Pancreas (tissue), 10 donors: ENCODE results near the gene LMF2. TPM values are rescaled to one million over a fixed set of nuclear protein-coding genes. Genes with fewer than 3 reads are reported as not detected.

Experiments used
- ATAC-seq, 4 donors: fragments of 200-7000 bp; cut with Tn5 transposase; one replicate each; pipeline versions ENCODE4 v1.8.0 to v1.9.1; 2020; ENCODE audit warnings: mild to moderate bottlenecking in 4 of 4, moderate library complexity in 4 of 4
- DNase-seq, 6 donors: peaks; one replicate each; pipeline ENCODE4 v3.0.0-alpha.2; 2020
- FAIRE-seq: peaks from 2 replicates; lab custom pipeline; 2012; peaks lifted over from hg19 to GRCh38; lab: Jason Lieb, UNC
- H3K27ac ChIP-seq, 4 donors: fragments of 200-600 bp; sonication (generic); 1 replicate in 3 of 4; 2 replicates in 1 of 4; pipeline versions ENCODE4 v1.5.0 to v1.8.0; 2020
- H3K27me3 ChIP-seq, 4 donors: fragments of 200-600 bp; one replicate each; pipeline ENCODE4 v1.8.0; 2021
- H3K36me3 ChIP-seq, 3 donors: fragments of 200-600 bp; sonication (generic) in 1 of 3; one replicate each; pipeline versions ENCODE4 v1.5.0 to v1.8.0; 2020 to 2021
- H3K4me1 ChIP-seq, 3 donors: fragments of 200-600 bp; one replicate each; pipeline ENCODE4 v1.8.0; 2021
- H3K4me3 ChIP-seq, 4 donors: fragments of 200-600 bp; sonication (generic) in 2 of 4; one replicate each; pipeline versions ENCODE4 v1.5.0 to v1.8.0; 2020 to 2021
- H3K9me3 ChIP-seq, 4 donors: fragments of 200-600 bp; one replicate each; pipeline ENCODE4 v1.8.0; 2021
- CTCF ChIP-seq, 4 donors: fragments of 200-600 bp; sonication (generic) in 3 of 4; IDR thresholded peaks; one replicate each; pipeline versions ENCODE4 v1.5.0 to v1.8.0; 2021; ENCODE audit warnings: antibody characterized with exemption in 4 of 4
- WGBS, 2 donors: extraction: QIAGEN DNeasy Blood & Tissue Kit; methylation state at CpG; one replicate each; pipeline ENCODE4 v1.1.7; 2013; 5-methylcytosine and 5-hydroxymethylcytosine counted together
- intact Hi-C, 3 donors: fragments of 100-400 bp; cut with DNase I; formaldehyde crosslinking; loops; one replicate each; pipeline versions ENCODE4 v1.11.1 to v1.14.2; 2022
- polyA plus RNA-seq, 2 donors: library from polyadenylated mRNA; stranded (reverse); fragments of 200-250 nt; gene quantifications; one replicate each; pipeline ENCODE4 v1.2.3, GENCODE V29; 2013
- total RNA-seq, 6 donors: library from RNA; stranded (reverse); fragmentation: NEBNext Ultra II Directional in 4 of 6; extraction: Animal tissue kit (Norgen Biotek cat#: 25700) in 4 of 6; gene quantifications; one replicate each; pipeline versions ENCODE4 v1.2.1 to v1.2.4, GENCODE V29; 2021 to 2023
- donor health status: healthy with polysubstance abuse.
- donor health status: DM: no; HTN: no; CAD: no; lungs with moderate emphysema.
- donor health status: DM: no; HTN: no; CAD: no.
- donor health status: control.
- donor health status: control.
- donor health status: Bipolar disorder and iron deficiency.
- donor health status: DM: yes; HTN: yes; CAD: no.
- donor health status: DM: no; HTN: no; CAD: no.
- donor health status: DM: no; HTN: no; CAD: no.
- donor health status: DM: yes; HTN: yes; CAD: no.

LMF2 gene
- total and polyA plus RNA-seq, 8 donors: 50.3 to 175 (median 135) TPM

- FAIRE-seq (no peak), DNase-seq (peak in 1 of 6 donors; percentile 48), ATAC-seq (no peak)
- intact Hi-C loops: no loop called here
- Histone ChIP-seq H3K9me3 (no peaks in the 10 kb centered on the region), H3K4me3 (no peak overlapping the region), H3K27me3 (no peaks in the 10 kb centered on the region), H3K4me1 (peaks cover 26 to 39% (median 33%) of the 10 kb centered on the region in 3 donors), H3K36me3 (peaks cover 0 to 16% (median 11%) of the 10 kb centered on the region in 3 donors), H3K27ac (no peak overlapping the region)
- TF ChIP-seq CTCF (IDR thresholded peaks at IDR 0.05): no peak
- WGBS, 2 donors: 79 to 81% methylated on average over 21 of the region's 21 CpGs
These were observed 36.2 kb downstream of the LMF2 start for GRCh38 chr22:50471197-50471847.

GRCh38 chr22:50470491-50470890 is 37.0 kb downstream of the LMF2 start:
- no peak for TF ChIP-seq CTCF (IDR thresholded peaks at IDR 0.05)

GRCh38 chr22:50469377-50470305 is 37.9 kb downstream of the LMF2 start:
- peak overlapping the region in 1 of 4 donors; percentile 3 for H3K27ac ChIP-seq
- no peak for FAIRE-seq
- peak; percentile 11 to 75 (median 52) for ATAC-seq

More at GRCh38 chr22:50470491-50470890, 37.0 kb downstream of the LMF2 start:
- DNase-seq (peak in 1 of 6 donors; percentile 69), ATAC-seq (no peak), FAIRE-seq (no peak)
- WGBS, 2 donors: 51 to 54% methylated on average over 6 of the region's 6 CpGs
- H3K27ac ChIP-seq: peak overlapping the region in 1 of 4 donors; percentile 19
- H3K9me3 ChIP-seq: no peaks in the 10 kb centered on the region
- H3K27me3 ChIP-seq: no peaks in the 10 kb centered on the region
- H3K36me3 ChIP-seq: peaks cover 6 to 24% (median 19%) of the 10 kb centered on the region in 3 donors
- no peak overlapping the region for H3K4me3 ChIP-seq
- peaks cover 26 to 37% (median 33%) of the 10 kb centered on the region in 3 donors for H3K4me1 ChIP-seq
- intact Hi-C loops: no loop called here

GRCh38 chr22:50468626-50469025 is 38.9 kb downstream of the LMF2 start:
- H3K27me3 ChIP-seq: no peaks in the 10 kb centered on the region
- H3K9me3 ChIP-seq: no peaks in the 10 kb centered on the region
- H3K4me1 ChIP-seq: peaks cover 24 to 32% (median 31%) of the 10 kb centered on the region in 3 donors
- FAIRE-seq (no peak), DNase-seq (peak in 1 of 6 donors; percentile 55), ATAC-seq (no peak)
- no peak overlapping the region for H3K4me3 ChIP-seq
- intact Hi-C loops: loop anchor here in 1 of 3 donors (10.0 kb wide), 1 partner anchor 54 kb away; no protein-coding TSS in a partner anchor
- no peak overlapping the region for H3K27ac ChIP-seq
- H3K36me3 ChIP-seq: peaks cover 6 to 42% (median 36%) of the 10 kb centered on the region in 3 donors
- no peak for TF ChIP-seq CTCF (IDR thresholded peaks at IDR 0.05)
- 83 to 90% methylated on average over 8 of the region's 8 CpGs for WGBS, 2 donors

More at GRCh38 chr22:50469377-50470305, 37.9 kb downstream of the LMF2 start:
- Histone ChIP-seq H3K4me3 (no peak overlapping the region), H3K9me3 (no peaks in the 10 kb centered on the region), H3K4me1 (peaks cover 26 to 34% (median 33%) of the 10 kb centered on the region in 3 donors), H3K36me3 (peaks cover 6 to 32% (median 27%) of the 10 kb centered on the region in 3 donors), H3K27me3 (no peaks in the 10 kb centered on the region)
- intact Hi-C loops: loop anchor here in 1 of 3 donors (10.0 kb wide), 1 partner anchor 55 kb away; no protein-coding TSS in a partner anchor
- 49 to 52% methylated on average over 19 to 25 of the region's 25 CpGs for WGBS, 2 donors
- DNase-seq: peak in 5 of 6 donors; percentile 65 to 84 (median 71)
- TF ChIP-seq CTCF (IDR thresholded peaks at IDR 0.05): no peak
